ENCODE measurements around the gene ANKRD10.
"Not testable (repeated sequence)": the region's sequence is repeated elsewhere in the genome, so short reads cannot be mapped to it uniquely, and the experiment has no call there.

Gene ANKRD10

GRCh38 chr13:110915057-110915873 is at the start of gene ANKRD10:
Gene ANKRD10 (minus strand): TSS chr13:110915069. CDS start chr13:110914934, 135 bp downstream.
- peak; percentile 91 to 97 for DNase-seq (ENCODE audit: low read depth in 2 of 2)

DNA sequence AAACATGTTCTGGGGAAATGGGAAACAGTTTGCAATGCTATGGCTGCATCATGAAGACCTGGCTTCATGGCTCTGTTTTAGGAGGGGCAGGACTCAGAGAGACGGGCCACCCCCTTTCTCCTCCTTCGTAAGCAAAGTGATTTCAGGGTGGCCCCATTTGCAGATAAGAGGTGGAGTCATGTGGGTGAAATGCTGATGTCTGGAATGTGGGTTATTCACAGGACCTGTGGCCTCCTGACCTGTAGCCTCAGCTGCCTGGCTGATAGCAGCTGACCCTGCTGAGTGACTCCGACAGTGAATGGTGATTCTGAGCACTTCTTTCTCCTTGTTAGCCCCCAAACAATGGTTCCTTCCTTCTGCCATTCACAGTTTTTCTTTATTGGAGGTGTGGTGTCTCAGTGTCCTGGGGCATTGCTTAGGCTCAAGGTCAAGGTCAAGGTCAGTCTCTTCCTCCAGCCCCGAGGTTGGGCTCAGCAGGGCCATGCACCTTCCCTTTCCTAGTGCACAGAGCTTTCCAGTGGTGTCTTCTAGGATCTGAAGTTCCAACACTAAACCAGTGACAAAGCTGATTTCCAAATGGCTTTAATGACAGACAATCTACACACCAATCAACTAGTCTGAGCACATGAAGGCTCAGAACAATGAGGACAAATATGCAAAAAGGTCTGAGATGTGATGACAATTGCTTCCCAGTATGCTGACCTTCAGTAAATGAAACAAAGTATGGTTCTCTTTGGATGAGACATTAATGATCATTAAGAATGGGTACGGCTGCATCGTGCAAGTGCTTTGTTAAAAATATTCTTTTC is 49.6 kb upstream of the ANKRD10 start:
- DNase-seq (ENCODE audit: low read depth in 2 of 2): no peak

DNA sequence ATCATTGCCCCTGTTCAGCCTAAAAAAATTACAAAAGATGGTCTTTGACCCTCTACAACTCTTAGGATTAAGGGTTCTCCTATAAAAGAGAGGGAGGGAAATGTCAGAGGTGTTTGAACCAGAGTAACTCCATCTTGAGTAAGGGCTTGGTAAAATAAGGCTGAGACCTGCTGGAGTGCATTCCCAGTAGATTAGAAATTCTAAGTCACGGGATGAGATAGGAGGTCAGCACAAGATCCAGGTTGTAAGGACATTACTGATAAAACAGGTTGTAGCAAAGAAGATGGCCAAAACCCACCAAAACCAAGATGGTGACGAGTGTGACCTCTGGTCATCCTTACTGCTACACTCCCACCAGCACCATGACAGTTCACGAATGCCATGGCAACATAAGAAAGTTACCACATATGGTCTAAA is 48.7 kb upstream of the ANKRD10 start:
- DNase-seq (ENCODE audit: low read depth in 2 of 2): no peak

- DNase-seq (ENCODE audit: low read depth in 2 of 2): no peak
These were observed 47.1 kb upstream of the ANKRD10 start for GRCh38 chr13:110961959-110962358.

DNA sequence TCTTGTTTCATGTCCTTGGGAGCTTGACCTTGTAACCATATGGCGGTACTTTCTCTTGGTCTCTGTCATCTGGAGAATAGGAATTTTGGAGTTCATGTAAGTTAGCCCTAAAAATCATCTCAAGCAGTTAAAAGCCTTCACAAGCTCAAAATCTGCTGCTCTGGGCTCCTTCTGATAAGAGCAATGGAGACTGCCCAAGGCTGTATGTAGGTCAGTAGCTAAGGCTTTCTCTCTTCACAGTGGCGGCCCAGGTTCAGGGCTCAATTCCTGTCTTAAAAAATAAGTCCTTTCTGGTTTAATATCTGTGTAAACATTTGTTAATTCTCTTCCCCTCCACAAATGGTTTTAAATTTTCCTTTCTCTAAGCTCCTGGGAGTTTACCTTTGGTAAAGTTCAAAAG is 45.3 kb upstream of the ANKRD10 start:
- DNase-seq (ENCODE audit: low read depth in 2 of 2): no peak

DNA sequence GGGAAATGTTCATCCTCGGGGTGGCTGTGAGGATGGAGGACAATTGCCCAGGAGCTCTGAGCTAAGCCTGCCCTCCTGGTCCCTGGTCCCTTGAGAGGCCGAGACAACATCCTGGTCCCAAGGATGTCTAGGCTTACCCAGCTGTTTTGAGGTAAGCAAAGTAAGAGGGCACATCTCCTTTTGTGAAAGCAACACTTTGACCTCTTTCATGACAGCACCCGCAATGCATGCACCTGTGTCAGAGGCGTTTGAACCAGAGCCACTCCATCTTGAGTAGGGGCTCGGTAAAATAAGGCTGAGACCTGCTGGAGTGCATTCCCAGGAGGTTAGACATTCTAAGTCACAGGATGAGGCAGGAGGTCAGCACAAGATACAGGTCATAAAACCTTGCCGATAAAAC is 43.1 kb upstream of the ANKRD10 start:
- no peak for DNase-seq (ENCODE audit: low read depth in 2 of 2)

DNA sequence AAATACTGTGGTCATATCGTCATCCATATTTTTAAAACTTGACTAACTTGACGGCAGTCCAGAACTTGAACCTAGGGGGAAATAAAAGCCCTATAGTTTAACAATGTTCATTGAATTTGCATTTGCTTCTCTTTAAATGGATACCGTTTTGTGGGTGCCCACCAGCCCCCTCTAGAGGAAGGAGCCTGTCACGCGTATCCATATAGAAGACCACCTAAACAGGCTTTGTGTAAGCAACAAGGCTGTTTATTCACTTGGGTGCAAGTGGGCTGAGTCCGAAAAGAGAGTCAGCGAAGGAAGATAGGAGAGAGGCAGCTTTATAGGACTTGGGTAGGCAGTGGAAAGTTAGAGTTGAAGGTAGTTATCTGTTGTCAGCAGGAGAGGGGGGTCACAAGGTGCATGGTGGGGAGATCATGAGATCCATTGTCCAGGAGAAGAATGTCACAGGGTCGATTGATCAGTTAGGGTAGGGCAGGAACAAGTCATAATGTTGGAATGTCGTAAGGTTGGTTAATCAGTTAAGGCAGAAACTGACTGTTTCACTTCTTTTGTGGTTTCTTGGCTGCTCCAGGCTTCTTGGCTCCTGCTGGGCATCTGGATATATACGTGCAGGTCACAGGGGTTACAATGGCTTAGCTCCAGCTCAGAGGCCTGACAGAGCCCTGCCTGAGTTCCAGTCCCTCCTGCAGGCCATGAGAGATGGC is 42.5 kb upstream of the ANKRD10 start:
- DNase-seq (ENCODE audit: low read depth in 2 of 2): no peak

DNA sequence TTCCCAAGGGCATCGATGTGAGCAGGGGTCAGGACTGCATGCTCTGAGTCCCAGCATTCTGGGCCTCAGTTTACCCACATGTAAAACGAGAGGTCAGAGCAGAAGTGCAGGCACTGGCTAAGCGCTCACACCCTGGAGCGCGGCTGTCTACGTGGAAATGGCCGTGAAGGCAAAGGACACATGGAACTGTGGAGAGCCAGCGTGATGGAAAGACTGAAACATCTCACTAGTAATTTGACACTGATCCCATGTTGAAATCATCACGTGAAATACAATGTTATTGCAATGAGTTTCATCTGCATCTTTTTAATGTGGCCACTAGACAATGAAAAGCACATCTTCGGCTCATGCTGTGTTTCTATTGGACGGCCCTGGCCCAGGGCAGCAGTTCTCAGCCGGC is 41.3 kb upstream of the ANKRD10 start:
- DNase-seq (ENCODE audit: low read depth in 2 of 2): not testable (repeated sequence)

DNA sequence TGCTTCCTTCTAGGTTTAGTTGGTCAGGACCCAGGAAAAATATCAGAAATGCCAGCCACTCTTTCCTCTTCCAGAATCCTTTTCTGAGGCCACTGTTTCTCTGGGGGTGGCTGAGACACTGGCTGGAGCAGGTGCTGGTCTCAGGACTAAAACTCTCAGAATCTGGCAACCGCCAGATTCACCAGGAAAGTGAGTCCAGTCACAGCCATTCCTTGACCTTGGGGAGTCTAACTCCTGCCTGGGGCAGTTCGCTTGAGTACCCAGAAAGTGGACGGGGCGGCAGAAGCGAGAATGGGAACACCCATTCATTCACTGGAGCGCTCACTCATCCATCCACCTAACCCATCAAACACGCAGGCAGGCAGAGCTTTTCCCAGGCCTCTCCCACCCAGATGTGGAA is 40.7 kb upstream of the ANKRD10 start:
- not testable (repeated sequence) for DNase-seq (ENCODE audit: low read depth in 2 of 2)

- DNase-seq (ENCODE audit: low read depth in 2 of 2): peak; percentile 34 to 41
These were observed 40.2 kb upstream of the ANKRD10 start for GRCh38 chr13:110955072-110955503.

GRCh38 chr13:110954533-110954920 is 39.7 kb upstream of the ANKRD10 start:
- not testable (repeated sequence) for DNase-seq (ENCODE audit: low read depth in 2 of 2)

DNA sequence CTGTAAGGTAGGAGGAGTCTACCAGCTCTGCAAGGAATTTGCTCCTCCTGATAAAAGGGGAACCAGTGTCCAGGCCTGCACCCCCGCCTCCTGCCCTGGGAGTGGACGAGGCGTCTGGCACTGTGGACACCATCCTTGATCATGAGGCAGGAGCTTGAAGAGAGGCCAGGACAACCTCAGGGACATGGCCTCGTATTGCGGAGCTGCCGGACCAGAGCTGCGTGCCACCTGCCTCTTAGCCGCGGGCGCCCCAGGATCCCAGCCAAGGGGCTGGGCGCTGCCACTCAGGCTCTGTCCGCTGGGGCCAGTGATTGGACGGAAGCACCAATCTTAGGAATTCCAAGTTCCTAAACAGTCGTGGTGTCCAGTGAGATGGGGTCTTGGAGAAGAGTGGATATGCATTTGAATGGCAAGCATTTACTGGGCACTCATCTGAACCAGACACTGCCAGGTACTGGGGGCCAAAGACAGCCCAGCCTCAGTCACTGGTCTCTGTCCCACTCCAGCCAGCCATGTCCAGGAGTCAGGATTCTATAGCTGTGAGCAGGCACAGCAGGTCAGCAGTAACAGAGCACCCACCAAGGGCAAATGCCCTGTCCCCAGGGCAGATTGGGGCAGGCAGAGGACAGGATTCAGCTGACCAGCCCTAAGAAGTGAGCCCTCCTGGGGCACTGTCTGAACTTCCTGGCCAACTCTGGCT is 39.1 kb upstream of the ANKRD10 start:
- no peak for DNase-seq (ENCODE audit: low read depth in 2 of 2)

DNA sequence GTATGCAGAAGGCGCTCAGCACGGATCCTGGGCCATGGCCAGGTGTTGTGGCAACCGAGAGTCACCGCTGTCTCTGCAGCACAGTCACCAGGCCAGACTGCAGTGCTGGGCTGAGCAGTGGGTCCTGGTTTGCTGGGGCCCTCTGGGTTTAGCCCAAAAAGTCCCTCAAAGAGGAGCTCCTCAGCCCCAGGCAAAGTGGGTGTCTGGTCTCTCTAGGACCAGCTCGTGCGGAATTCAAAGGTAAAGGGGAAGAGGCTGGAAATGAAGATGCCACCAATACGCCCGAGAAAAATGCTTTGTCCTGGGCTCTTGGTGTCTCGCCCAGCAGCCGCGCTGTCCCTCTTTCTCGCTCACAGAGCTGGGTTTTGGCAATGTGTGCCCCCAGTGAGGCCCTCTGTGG is 38.5 kb upstream of the ANKRD10 start:
- no peak for DNase-seq (ENCODE audit: low read depth in 2 of 2)

DNA sequence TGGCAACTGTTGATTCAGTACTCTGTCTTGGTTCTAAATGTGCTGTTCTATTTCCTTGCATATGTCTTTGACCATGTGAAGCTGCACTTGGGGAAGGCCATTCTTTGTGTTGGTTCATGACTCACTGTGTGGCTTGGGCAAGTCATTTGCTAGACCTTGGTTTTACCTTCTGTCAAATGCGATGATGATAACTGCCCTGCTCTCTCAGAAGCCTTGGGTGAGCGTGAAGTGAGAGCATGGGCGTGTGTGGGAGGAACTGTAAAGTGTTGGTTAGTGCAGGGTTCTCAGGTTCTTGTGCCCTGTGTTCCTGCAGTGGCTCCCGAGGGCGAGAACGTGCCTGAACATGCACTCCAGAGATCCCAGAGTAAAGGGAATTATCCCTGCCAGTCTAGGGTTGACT is 37.3 kb upstream of the ANKRD10 start:
- not testable (repeated sequence) for DNase-seq (ENCODE audit: low read depth in 2 of 2)

GRCh38 chr13:110950819-110951570 is 36.1 kb upstream of the ANKRD10 start:
- DNase-seq (ENCODE audit: low read depth in 2 of 2): no peak

GRCh38 chr13:110950356-110950755 is 35.5 kb upstream of the ANKRD10 start:
- DNase-seq (ENCODE audit: low read depth in 2 of 2): no peak

GRCh38 chr13:110949628-110950027 is 34.8 kb upstream of the ANKRD10 start:
- DNase-seq (ENCODE audit: low read depth in 2 of 2): no peak

- no peak for DNase-seq (ENCODE audit: low read depth in 2 of 2)
These were observed 34.2 kb upstream of the ANKRD10 start for GRCh38 chr13:110949116-110949515.

- not testable (repeated sequence) for DNase-seq (ENCODE audit: low read depth in 2 of 2)
These were observed 32.5 kb upstream of the ANKRD10 start for GRCh38 chr13:110947338-110947737.

DNA sequence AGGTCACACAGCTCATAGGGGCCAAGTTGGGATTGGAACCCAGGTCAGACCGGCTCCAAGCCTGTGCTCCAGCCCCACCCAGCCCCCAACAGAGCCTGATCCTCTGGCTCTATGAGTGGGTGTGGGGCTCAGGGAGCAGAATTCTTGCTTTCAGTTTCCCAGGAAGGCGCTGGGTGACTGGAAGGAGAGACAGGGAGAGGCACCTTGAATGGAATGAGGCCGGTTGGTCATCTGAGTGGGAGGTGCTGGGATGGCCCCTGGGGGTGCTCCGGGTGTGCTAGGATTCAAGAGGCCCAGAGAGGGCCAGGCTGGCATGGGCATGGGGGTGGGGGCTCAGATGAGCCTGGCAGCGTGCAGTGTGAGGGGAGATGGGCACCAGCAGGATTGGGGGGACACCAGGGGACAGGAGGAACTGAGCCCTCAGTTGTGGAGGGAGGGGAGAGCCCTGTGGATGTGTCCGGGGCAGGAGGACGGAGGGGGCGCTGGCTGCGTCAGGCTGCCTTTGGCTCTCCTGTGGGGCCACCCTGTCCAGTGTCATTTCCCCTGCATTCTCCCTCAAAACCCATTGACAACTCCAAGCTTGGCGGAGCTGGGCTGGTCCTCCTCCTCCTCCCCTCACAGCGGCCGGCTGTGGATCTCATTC is 31.2 kb upstream of the ANKRD10 start:
- no peak for DNase-seq (ENCODE audit: low read depth in 2 of 2)

Measured in stimulated activated CD4-positive, alpha-beta T cell treated with anti-CD3 and anti-CD28 coated beads, Interleukin-12 subunit alpha, Interleukin-12 subunit beta, amount 100 ng/mL, for 24 hours (primary cell).